HCT116 (cell line): Measurements from ENCODE around the gene SLC41A1. TPM values are rescaled to one million over a fixed set of nuclear protein-coding genes. Genes with fewer than 3 reads are reported as not detected.

ENCODE experiments used
- ATAC-seq: fragments of 200-7000 bp; cut with Tn5 transposase; 2 replicates; pipeline ENCODE4 v1.9.1; 2020; ENCODE audit warnings: mild to moderate bottlenecking, moderate library complexity
- BruUV-seq: library from RNA; stranded (reverse); fragments of 400-500 nt; replicated peaks from 2 replicates; lab custom pipeline; 2021; lab: Mats Ljungman, UMichigan
- CTCF ChIA-PET: fragments of 300-600 bp; sonication (Branson Sonifier 250); formaldehyde crosslinking; loops from one replicate; lab custom pipeline; 2021; ENCODE audit warnings: antibody characterized with exemption; lab: Charles Lee
- POLR2A ChIA-PET: fragments of 300-600, 350-600 bp; sonication (Branson Sonifier 250); formaldehyde crosslinking; loops from one replicate; lab custom pipeline; 2021; ENCODE audit warnings: antibody characterized with exemption; lab: Charles Lee
- RAD21 ChIA-PET, 2 experiments: fragments of 300-600 bp; sonication (Branson Sonifier 250); formaldehyde crosslinking; loops; one replicate each; lab custom pipeline; 2023; ENCODE audit warnings: low total read pairs in 2 of 2; ENCODE audit not compliant: uncharacterized antibody in 2 of 2, unreplicated experiment in 2 of 2, low non-redundant PET in 1 of 2; lab: Charles Lee
- DNase-seq: peaks from one replicate; pipeline ENCODE4 v3.0.0-alpha.2; 2010; ENCODE audit warnings: low read depth, low spot score
- H2AFZ ChIP-seq: fragments of 200-600 bp; shearing (Covaris generic), sonication (generic); 2 replicates; pipeline ENCODE4 v1.6.1; 2017; ENCODE audit warnings: low read depth, mixed run types, mixed read lengths, antibody characterized with exemption, low read length; ENCODE audit not compliant: poor library complexity, severe bottlenecking
- H3K27ac ChIP-seq: 2 replicates; pipeline ENCODE4 v1.5.1; 2012; ENCODE audit warnings: low read depth, low read length
- H3K27me3 ChIP-seq: fragments of 200-600 bp; sonication (generic); 2 replicates; pipeline ENCODE4 v1.6.1; 2016; ENCODE audit warnings: mixed run types, low read length, mixed read lengths; ENCODE audit not compliant: insufficient read depth
- H3K36me3 ChIP-seq, 2 experiments: fragments of 200-500 bp in 1 of 2; fragments of 200-600 bp in 1 of 2; sonication (Bioruptor generic) in 1 of 2; sonication (generic) in 1 of 2; 2 replicates each; pipeline versions ENCODE4 v1.5.1 to v1.6.1; 2014 to 2016; ENCODE audit warnings: low read length in 2 of 2, inconsistent platforms in 1 of 2, mixed read lengths in 1 of 2, mixed run types in 1 of 2; ENCODE audit not compliant: insufficient read depth in 2 of 2, control insufficient read depth in 1 of 2
- H3K4me1 ChIP-seq, 2 experiments: fragments of 200-600 bp in 1 of 2; sonication (generic) in 1 of 2; 2 replicates each; pipeline versions ENCODE4 v1.5.1 to v1.6.1; 2012 to 2017; ENCODE audit warnings: low read length in 2 of 2, inconsistent platforms in 1 of 2, mild to moderate bottlenecking in 1 of 2, mixed read lengths in 1 of 2, mixed run types in 1 of 2, moderate library complexity in 1 of 2; ENCODE audit not compliant: insufficient read depth in 2 of 2, control insufficient read depth in 1 of 2
- H3K4me2 ChIP-seq: fragments of 200-600 bp; sonication (generic); 2 replicates; pipeline ENCODE4 v1.6.1; 2017; ENCODE audit warnings: mixed run types, low read length, mixed read lengths
- H3K4me3 ChIP-seq, 2 experiments: fragments of 200-600 bp in 1 of 2; sonication (generic) in 1 of 2; replicated peaks in 1 of 2; 2 replicates each; pipeline ENCODE4 v1.5.1; 2011 to 2016; ENCODE audit warnings: low read length in 2 of 2, control low read depth in 1 of 2, low read depth in 1 of 2, mild to moderate bottlenecking in 1 of 2, mixed read lengths in 1 of 2, mixed run types in 1 of 2
- H3K79me2 ChIP-seq: fragments of 200-600 bp; sonication (generic); 2 replicates; pipeline ENCODE4 v1.6.1; 2017; ENCODE audit warnings: mild to moderate bottlenecking, mixed run types, low read length, moderate library complexity, mixed read lengths; ENCODE audit not compliant: insufficient read depth
- H3K9ac ChIP-seq: fragments of 200-600 bp; sonication (generic); 2 replicates; pipeline ENCODE4 v1.6.1; 2016; ENCODE audit warnings: low read length, mixed read lengths
- H3K9me2 ChIP-seq: fragments of 200-600 bp; sonication (generic), shearing (Covaris generic); 2 replicates; pipeline ENCODE4 v1.6.1; 2017; ENCODE audit warnings: mixed run types, mild to moderate bottlenecking, moderate library complexity; ENCODE audit not compliant: insufficient read depth
- H3K9me3 ChIP-seq, 2 experiments: fragments of 200-500 bp in 1 of 2; fragments of 200-600 bp in 1 of 2; sonication (Bioruptor generic) in 1 of 2; sonication (generic) in 1 of 2; 2 replicates each; pipeline ENCODE4 v1.6.1; 2014 to 2017; ENCODE audit warnings: low read length in 2 of 2, mixed read lengths in 2 of 2, inconsistent platforms in 1 of 2, low read depth in 1 of 2, mild to moderate bottlenecking in 1 of 2, mixed run types in 1 of 2, moderate library complexity in 1 of 2; ENCODE audit not compliant: control insufficient read depth in 1 of 2, insufficient read depth in 1 of 2
- H4K20me1 ChIP-seq: fragments of 200-600 bp; sonication (generic), shearing (Covaris generic); 2 replicates; pipeline ENCODE4 v1.6.1; 2017; ENCODE audit warnings: mixed run types, mild to moderate bottlenecking, moderate library complexity; ENCODE audit not compliant: insufficient read depth
- CBX3 ChIP-seq: IDR thresholded peaks from 2 replicates; pipeline ENCODE4 v1.6.1; 2012; ENCODE audit warnings: low read depth
- CEBPB ChIP-seq: IDR thresholded peaks from 2 replicates; pipeline ENCODE4 v1.6.1; 2012; ENCODE audit warnings: low read depth
- EGR1 ChIP-seq: IDR thresholded peaks from 2 replicates; pipeline ENCODE4 v1.6.1; 2012; ENCODE audit warnings: low read depth
- ELF1 ChIP-seq: IDR thresholded peaks from 2 replicates; pipeline ENCODE4 v1.6.1; 2012; ENCODE audit warnings: low read depth, borderline replicate concordance
- EZH2 ChIP-seq: fragments of 200-600 bp; sonication (generic); IDR thresholded peaks from 2 replicates; pipeline ENCODE4 v1.6.1; 2017; ENCODE audit warnings: antibody characterized with exemption, mixed run types
- EZH2phosphoT487 ChIP-seq: fragments of 200-600 bp; IDR thresholded peaks from 2 replicates; pipeline ENCODE4 v1.6.1; 2018; ENCODE audit warnings: antibody characterized with exemption, borderline replicate concordance
- FOSL1 ChIP-seq: IDR thresholded peaks from 2 replicates; pipeline ENCODE4 v1.6.1; 2012; ENCODE audit warnings: low read depth
- POLR2A ChIP-seq: IDR thresholded peaks from 2 replicates; pipeline ENCODE4 v1.7.0; 2011; ENCODE audit warnings: borderline replicate concordance; ENCODE audit not compliant: insufficient read depth, insufficient read length; ENCODE audit errors: extremely low read depth
- POLR2AphosphoS5 ChIP-seq: IDR thresholded peaks from 2 replicates; pipeline ENCODE4 v1.6.1; 2011; ENCODE audit warnings: mild to moderate bottlenecking, low read depth, low read length, moderate library complexity
- RAD21 ChIP-seq: IDR thresholded peaks from 2 replicates; pipeline ENCODE4 v1.6.1; 2012; ENCODE audit warnings: low read depth, mild to moderate bottlenecking
- SIN3A ChIP-seq: IDR thresholded peaks from 2 replicates; pipeline ENCODE4 v1.6.1; 2012; ENCODE audit warnings: low read depth
- SP1 ChIP-seq: IDR thresholded peaks from 2 replicates; pipeline ENCODE4 v1.6.1; 2012; ENCODE audit warnings: low read depth
- SRF ChIP-seq: IDR thresholded peaks from 2 replicates; pipeline ENCODE4 v1.6.1; 2012; ENCODE audit warnings: low read depth
- TCF7L2 ChIP-seq: IDR thresholded peaks from 2 replicates; pipeline ENCODE4 v1.7.0; 2011; ENCODE audit warnings: borderline replicate concordance, inconsistent platforms; ENCODE audit not compliant: insufficient read depth, insufficient read length; ENCODE audit errors: extremely low read depth
- YY1 ChIP-seq: IDR thresholded peaks from 2 replicates; pipeline ENCODE4 v1.6.1; 2011; ENCODE audit warnings: low read length, low read depth, moderate library complexity, mild to moderate bottlenecking; ENCODE audit not compliant: insufficient replicate concordance; ENCODE audit errors: extremely low read depth
- ZNF274 ChIP-seq: fragments of 200-500 bp; sonication (Bioruptor generic); IDR thresholded peaks from 2 replicates; pipeline ENCODE4 v1.6.1; 2014; ENCODE audit warnings: mild to moderate bottlenecking, low read depth, low read length, inconsistent platforms
- intact Hi-C: fragments of 100-400 bp; cut with micrococcal nuclease; formaldehyde crosslinking; loops from 2 replicates; pipeline ENCODE4 v1.10.0; 2022
- total RNA-seq: library from RNA; stranded (reverse); gene quantifications from one replicate; pipeline ENCODE4 v1.2.1, GENCODE V29; 2021; ENCODE audit not compliant: unreplicated experiment
- TF ChIP-seq, protein P1 (sequence below), 3 experiments: fragments of 200-600 bp in 1 of 3; sonication (generic) in 1 of 3; IDR thresholded peaks in 2 of 3; conservative IDR thresholded peaks in 1 of 3; 2 replicates each; pipeline ENCODE4 v1.5.1; 2012 to 2017; ENCODE audit warnings: low read depth in 2 of 3, low read length in 2 of 3, antibody characterized with exemption in 1 of 3, borderline replicate concordance in 1 of 3, control low read depth in 1 of 3, mild to moderate bottlenecking in 1 of 3, mixed read lengths in 1 of 3, mixed run types in 1 of 3, moderate library complexity in 1 of 3; ENCODE audit not compliant: insufficient read depth in 1 of 3
- TF ChIP-seq, protein P2 (sequence below): IDR thresholded peaks from 2 replicates; pipeline ENCODE4 v1.6.1; 2011; ENCODE audit warnings: mild to moderate bottlenecking, low read length, moderate library complexity; ENCODE audit not compliant: insufficient replicate concordance; ENCODE audit errors: extremely low read depth
- TF ChIP-seq, protein P3 (sequence below): IDR thresholded peaks from 2 replicates; pipeline ENCODE4 v1.6.1; 2012; ENCODE audit warnings: low read depth

The SLC41A1 gene
- total RNA-seq, 1 experiment from 2014 or later = 35.9 TPM

GRCh38 chr1:205782627-205783432 lies 30.2 kb downstream of the SLC41A1 start:
- BruUV-seq = no TSS peak

More at GRCh38 chr1:205782627-205783432, 30.2 kb downstream of the SLC41A1 start:
- Histone ChIP-seq H3K27ac (no peak overlapping the region), H3K4me3 (no peak overlapping the region), H3K9ac (no peak overlapping the region), H4K20me1 (no peaks in the 10 kb centered on the region), H3K79me2 (no peaks in the 10 kb centered on the region), H3K9me2 (no peaks in the 10 kb centered on the region), H3K4me1 (no peaks in the 10 kb centered on the region), H3K4me2 (no peak overlapping the region), H3K27me3 (no peaks in the 10 kb centered on the region), H2AFZ (no peak overlapping the region), H3K36me3 (no peaks in the 10 kb centered on the region), H3K9me3 (no peaks in the 10 kb centered on the region)
- CTCF ChIA-PET = interaction anchor here (1.4 kb wide), 1 partner anchor 9 kb away, joined by 4 read pairs; no protein-coding TSS in a partner anchor
- TF ChIP-seq POLR2AphosphoS5 (no peak), CBX3 (no peak), SIN3A (no peak), ZNF274 (no peak), CEBPB (no peak), EZH2 (no peak), ELF1 (no peak), RAD21 (no peak), POLR2A (no peak), SP1 (no peak), SRF (no peak), FOSL1 (no peak), EGR1 (no peak), YY1 (no peak), EZH2phosphoT487 (no peak), TCF7L2 (no peak)
- TF ChIP-seq, protein P1, sequence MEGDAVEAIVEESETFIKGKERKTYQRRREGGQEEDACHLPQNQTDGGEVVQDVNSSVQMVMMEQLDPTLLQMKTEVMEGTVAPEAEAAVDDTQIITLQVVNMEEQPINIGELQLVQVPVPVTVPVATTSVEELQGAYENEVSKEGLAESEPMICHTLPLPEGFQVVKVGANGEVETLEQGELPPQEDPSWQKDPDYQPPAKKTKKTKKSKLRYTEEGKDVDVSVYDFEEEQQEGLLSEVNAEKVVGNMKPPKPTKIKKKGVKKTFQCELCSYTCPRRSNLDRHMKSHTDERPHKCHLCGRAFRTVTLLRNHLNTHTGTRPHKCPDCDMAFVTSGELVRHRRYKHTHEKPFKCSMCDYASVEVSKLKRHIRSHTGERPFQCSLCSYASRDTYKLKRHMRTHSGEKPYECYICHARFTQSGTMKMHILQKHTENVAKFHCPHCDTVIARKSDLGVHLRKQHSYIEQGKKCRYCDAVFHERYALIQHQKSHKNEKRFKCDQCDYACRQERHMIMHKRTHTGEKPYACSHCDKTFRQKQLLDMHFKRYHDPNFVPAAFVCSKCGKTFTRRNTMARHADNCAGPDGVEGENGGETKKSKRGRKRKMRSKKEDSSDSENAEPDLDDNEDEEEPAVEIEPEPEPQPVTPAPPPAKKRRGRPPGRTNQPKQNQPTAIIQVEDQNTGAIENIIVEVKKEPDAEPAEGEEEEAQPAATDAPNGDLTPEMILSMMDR (IDR thresholded peaks at IDR 0.05 in 2 of 3, conservative IDR thresholded peaks at IDR 0.05 in 1 of 3; ENCODE audit: borderline replicate concordance in 1 of 3, insufficient read depth in 1 of 3, low read depth in 2 of 3, low read length in 2 of 3) = no peak
- TF ChIP-seq, protein P2, sequence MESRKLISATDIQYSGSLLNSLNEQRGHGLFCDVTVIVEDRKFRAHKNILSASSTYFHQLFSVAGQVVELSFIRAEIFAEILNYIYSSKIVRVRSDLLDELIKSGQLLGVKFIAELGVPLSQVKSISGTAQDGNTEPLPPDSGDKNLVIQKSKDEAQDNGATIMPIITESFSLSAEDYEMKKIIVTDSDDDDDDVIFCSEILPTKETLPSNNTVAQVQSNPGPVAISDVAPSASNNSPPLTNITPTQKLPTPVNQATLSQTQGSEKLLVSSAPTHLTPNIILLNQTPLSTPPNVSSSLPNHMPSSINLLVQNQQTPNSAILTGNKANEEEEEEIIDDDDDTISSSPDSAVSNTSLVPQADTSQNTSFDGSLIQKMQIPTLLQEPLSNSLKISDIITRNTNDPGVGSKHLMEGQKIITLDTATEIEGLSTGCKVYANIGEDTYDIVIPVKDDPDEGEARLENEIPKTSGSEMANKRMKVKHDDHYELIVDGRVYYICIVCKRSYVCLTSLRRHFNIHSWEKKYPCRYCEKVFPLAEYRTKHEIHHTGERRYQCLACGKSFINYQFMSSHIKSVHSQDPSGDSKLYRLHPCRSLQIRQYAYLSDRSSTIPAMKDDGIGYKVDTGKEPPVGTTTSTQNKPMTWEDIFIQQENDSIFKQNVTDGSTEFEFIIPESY = no peak
- TF ChIP-seq, protein P3, sequence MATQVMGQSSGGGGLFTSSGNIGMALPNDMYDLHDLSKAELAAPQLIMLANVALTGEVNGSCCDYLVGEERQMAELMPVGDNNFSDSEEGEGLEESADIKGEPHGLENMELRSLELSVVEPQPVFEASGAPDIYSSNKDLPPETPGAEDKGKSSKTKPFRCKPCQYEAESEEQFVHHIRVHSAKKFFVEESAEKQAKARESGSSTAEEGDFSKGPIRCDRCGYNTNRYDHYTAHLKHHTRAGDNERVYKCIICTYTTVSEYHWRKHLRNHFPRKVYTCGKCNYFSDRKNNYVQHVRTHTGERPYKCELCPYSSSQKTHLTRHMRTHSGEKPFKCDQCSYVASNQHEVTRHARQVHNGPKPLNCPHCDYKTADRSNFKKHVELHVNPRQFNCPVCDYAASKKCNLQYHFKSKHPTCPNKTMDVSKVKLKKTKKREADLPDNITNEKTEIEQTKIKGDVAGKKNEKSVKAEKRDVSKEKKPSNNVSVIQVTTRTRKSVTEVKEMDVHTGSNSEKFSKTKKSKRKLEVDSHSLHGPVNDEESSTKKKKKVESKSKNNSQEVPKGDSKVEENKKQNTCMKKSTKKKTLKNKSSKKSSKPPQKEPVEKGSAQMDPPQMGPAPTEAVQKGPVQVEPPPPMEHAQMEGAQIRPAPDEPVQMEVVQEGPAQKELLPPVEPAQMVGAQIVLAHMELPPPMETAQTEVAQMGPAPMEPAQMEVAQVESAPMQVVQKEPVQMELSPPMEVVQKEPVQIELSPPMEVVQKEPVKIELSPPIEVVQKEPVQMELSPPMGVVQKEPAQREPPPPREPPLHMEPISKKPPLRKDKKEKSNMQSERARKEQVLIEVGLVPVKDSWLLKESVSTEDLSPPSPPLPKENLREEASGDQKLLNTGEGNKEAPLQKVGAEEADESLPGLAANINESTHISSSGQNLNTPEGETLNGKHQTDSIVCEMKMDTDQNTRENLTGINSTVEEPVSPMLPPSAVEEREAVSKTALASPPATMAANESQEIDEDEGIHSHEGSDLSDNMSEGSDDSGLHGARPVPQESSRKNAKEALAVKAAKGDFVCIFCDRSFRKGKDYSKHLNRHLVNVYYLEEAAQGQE = no peak
- ATAC-seq (no peak), DNase-seq (no peak)
- RAD21 ChIA-PET = no interaction called here
- POLR2A ChIA-PET = no interaction called here
- intact Hi-C loops = no loop called here
